IMR-90 (cell line): ENCODE results near the gene PANK2. TPM values are rescaled to one million over a fixed set of nuclear protein-coding genes. Genes with fewer than 3 reads are reported as not detected.

Experiments
- ATAC-seq: fragments of 200-7000 bp; cut with Tn5 transposase; 2 replicates; pipeline ENCODE4 v1.9.1; 2020; ENCODE audit warnings: low read depth, mild to moderate bottlenecking, moderate library complexity
- BruUV-seq: library from RNA; stranded (reverse); fragments of 400-500 nt; replicated peaks from 2 replicates; lab custom pipeline; 2021; lab: Mats Ljungman, UMichigan
- CTCF ChIA-PET: fragments of 300-600 bp; formaldehyde crosslinking; extraction: SDS; loops from one replicate; lab custom pipeline; 2021; ENCODE audit warnings: antibody characterized with exemption; lab: Yijun Ruan, JAX
- POLR2A ChIA-PET: fragments of 300-600 bp; sonication (Branson Sonifier 250); formaldehyde crosslinking; loops from one replicate; lab custom pipeline; 2022; ENCODE audit warnings: antibody characterized with exemption; ENCODE audit not compliant: unreplicated experiment; lab: Charles Lee
- DNase-seq: peaks from one replicate; pipeline ENCODE4 v3.0.0; 2013
- H2AFZ ChIP-seq: replicated peaks from 2 replicates; pipeline ENCODE3; 2013; ENCODE audit warnings: low read length, mild to moderate bottlenecking; ENCODE audit not compliant: poor library complexity
- H2AK5ac ChIP-seq: 2 replicates; pipeline ENCODE4 v1.6.1; 2013; ENCODE audit warnings: low read depth, low read length, inconsistent platforms
- H2AK9ac ChIP-seq: replicated peaks from 2 replicates; pipeline ENCODE3; 2013; ENCODE audit warnings: mild to moderate bottlenecking, low read depth, low read length, moderate library complexity; ENCODE audit not compliant: poor library complexity
- H2BK120ac ChIP-seq: 2 replicates; pipeline ENCODE4 v1.6.1; 2013; ENCODE audit warnings: low read depth, low read length, inconsistent platforms
- H2BK15ac ChIP-seq: 3 replicates; pipeline ENCODE4 v1.6.1; 2013; ENCODE audit warnings: low read depth, low read length, inconsistent platforms
- H2BK20ac ChIP-seq: 2 replicates; pipeline ENCODE4 v1.6.1; 2013; ENCODE audit warnings: low read depth, mild to moderate bottlenecking, inconsistent platforms, low read length, moderate library complexity
- H2BK5ac ChIP-seq: 2 replicates; pipeline ENCODE4 v1.6.1; 2013; ENCODE audit warnings: mild to moderate bottlenecking, low read depth, low read length, inconsistent platforms; ENCODE audit not compliant: poor library complexity, severe bottlenecking
- H3K14ac ChIP-seq: replicated peaks from 2 replicates; pipeline ENCODE4 v1.6.1; 2013; ENCODE audit warnings: low read depth, low read length, inconsistent platforms
- H3K18ac ChIP-seq: 2 replicates; pipeline ENCODE4 v1.6.1; 2013; ENCODE audit warnings: low read depth, low read length, control low read depth
- H3K23ac ChIP-seq: 2 replicates; pipeline ENCODE4 v1.6.1; 2013; ENCODE audit warnings: low read depth, low read length, inconsistent platforms
- H3K27ac ChIP-seq: 2 replicates; pipeline ENCODE4 v1.5.1; 2013; ENCODE audit warnings: mild to moderate bottlenecking, control low read depth, low read length; ENCODE audit not compliant: insufficient read depth
- H3K27me3 ChIP-seq: 2 replicates; pipeline ENCODE4 v1.6.1; 2013; ENCODE audit warnings: low read length; ENCODE audit not compliant: control insufficient read depth, insufficient read depth
- H3K36me3 ChIP-seq: 2 replicates; pipeline ENCODE4 v1.6.1; 2013; ENCODE audit warnings: low read length, mixed read lengths; ENCODE audit not compliant: control insufficient read depth, insufficient read depth
- H3K4ac ChIP-seq: 2 replicates; pipeline ENCODE4 v1.6.1; 2013; ENCODE audit warnings: low read depth, low read length, inconsistent platforms
- H3K4me1 ChIP-seq: 2 replicates; pipeline ENCODE4 v1.6.1; 2013; ENCODE audit warnings: low read length, mixed read lengths; ENCODE audit not compliant: control insufficient read depth, insufficient read depth
- H3K4me2 ChIP-seq: 2 replicates; pipeline ENCODE4 v1.6.1; 2013; ENCODE audit warnings: low read depth, mild to moderate bottlenecking, control low read depth, low read length, moderate library complexity
- H3K4me3 ChIP-seq: 2 replicates; pipeline ENCODE4 v1.5.1; 2013; ENCODE audit warnings: low read depth, mild to moderate bottlenecking, control low read depth, low read length, moderate library complexity; ENCODE audit not compliant: insufficient read depth
- H3K56ac ChIP-seq: 2 replicates; pipeline ENCODE4 v1.6.1; 2013; ENCODE audit warnings: low read length, inconsistent platforms; ENCODE audit not compliant: insufficient read depth; ENCODE audit errors: extremely low read depth
- H3K79me1 ChIP-seq, 2 experiments: 2 replicates each; pipeline ENCODE4 v1.6.1; 2013; ENCODE audit warnings: low read length in 2 of 2, inconsistent platforms in 1 of 2, low read depth in 1 of 2
- H3K9ac ChIP-seq: 2 replicates; pipeline ENCODE4 v1.6.1; 2013; ENCODE audit warnings: low read depth, low read length, control low read depth
- H3K9me1 ChIP-seq: 2 replicates; pipeline ENCODE4 v1.6.1; 2013; ENCODE audit warnings: low read length, inconsistent platforms; ENCODE audit not compliant: insufficient read depth
- H3K9me3 ChIP-seq: 2 replicates; pipeline ENCODE4 v1.6.1; 2013; ENCODE audit warnings: low read length; ENCODE audit not compliant: control insufficient read depth, insufficient read depth
- H4K20me1 ChIP-seq: 2 replicates; pipeline ENCODE4 v1.6.1; 2013; ENCODE audit warnings: low read length, inconsistent platforms; ENCODE audit not compliant: insufficient read depth
- H4K5ac ChIP-seq: 2 replicates; pipeline ENCODE4 v1.6.1; 2013; ENCODE audit warnings: mild to moderate bottlenecking, low read depth, low read length, control low read depth
- H4K8ac ChIP-seq, 2 experiments: 2 replicates each; pipeline ENCODE4 v1.6.1; 2013; ENCODE audit warnings: low read depth in 2 of 2, low read length in 2 of 2, control low read depth in 1 of 2, inconsistent platforms in 1 of 2
- H4K91ac ChIP-seq: 2 replicates; pipeline ENCODE4 v1.6.1; 2013; ENCODE audit warnings: low read depth, low read length, inconsistent platforms; ENCODE audit not compliant: insufficient read depth
- BHLHE40 ChIP-seq: fragments of 150-350 bp; IDR thresholded peaks from 2 replicates; pipeline ENCODE4 v1.6.1; 2016; ENCODE audit warnings: mild to moderate bottlenecking, low read depth, low read length
- MAZ ChIP-seq: IDR thresholded peaks from 2 replicates; pipeline ENCODE4 v1.6.1; 2012; ENCODE audit warnings: low read depth, mild to moderate bottlenecking, low read length, improper control_type of control experiment, moderate library complexity, borderline replicate concordance
- NFE2L2 ChIP-seq: fragments of 150-350 bp; IDR thresholded peaks from 2 replicates; pipeline ENCODE4 v1.6.1; 2016; ENCODE audit warnings: low read depth, mild to moderate bottlenecking, low read length
- RAD21 ChIP-seq: IDR thresholded peaks from 2 replicates; pipeline ENCODE4 v1.6.1; 2012; ENCODE audit warnings: low read length, improper control_type of control experiment
- WGBS, 2 experiments: methylation state at CpG; one replicate each; pipeline versions ENCODE4 v1.1.5 to v1.1.7; 2013; ENCODE audit warnings: missing lambda C conversion rate in 2 of 2; ENCODE audit not compliant: insufficient read length in 1 of 2; ENCODE audit errors: extremely low coverage in 2 of 2; 5-methylcytosine and 5-hydroxymethylcytosine counted together
- dilution Hi-C: fragments of 300-500 bp; cut with HindIII; formaldehyde crosslinking; loops from one replicate; pipeline ENCODE4 v1.14.3; 2018; ENCODE audit warnings: low sequenced_read_pairs; ENCODE audit not compliant: unreplicated experiment
- in situ Hi-C: fragments of 300-500 bp; cut with MboI; formaldehyde crosslinking; loops from 3 replicates; pipeline ENCODE4 v1.14.3; 2019; ENCODE audit warnings: low sequenced_read_pairs, inconsistent platforms, mixed read lengths
- intact Hi-C: fragments of 100-400 bp; cut with micrococcal nuclease; formaldehyde crosslinking; loops from 2 replicates; pipeline ENCODE4 v1.10.0; 2022
- polyA plus RNA-seq, 3 experiments: library from polyadenylated mRNA; depleted of rRNA; stranded (reverse); fragments of >200 nt; gene quantifications; 2 replicates each; pipeline ENCODE4 v1.2.3, GENCODE V29; 2012; ENCODE audit warnings: low replicate concordance in 1 of 3
- total RNA-seq: library from RNA; depleted of rRNA; stranded (reverse); fragments of >200 nt; gene quantifications from 2 replicates; pipeline ENCODE4 v1.2.3, GENCODE V29; 2012
- TF ChIP-seq, protein P1 (sequence below): conservative IDR thresholded peaks from 2 replicates; pipeline ENCODE4 v1.5.1; 2012; ENCODE audit warnings: mild to moderate bottlenecking, low read depth, low read length, improper control_type of control experiment
- TF ChIP-seq, protein P2 (sequence below): fragments of 150-350 bp; IDR thresholded peaks from 2 replicates; pipeline ENCODE4 v1.6.1; 2016; ENCODE audit warnings: low read depth, mild to moderate bottlenecking, low read length, moderate library complexity, borderline replicate concordance

Gene PANK2
- total and polyA plus RNA-seq, 2 of the 4 experiments (the other 2 are of a cell fraction), result 17.7 to 28.1 TPM

DNA sequence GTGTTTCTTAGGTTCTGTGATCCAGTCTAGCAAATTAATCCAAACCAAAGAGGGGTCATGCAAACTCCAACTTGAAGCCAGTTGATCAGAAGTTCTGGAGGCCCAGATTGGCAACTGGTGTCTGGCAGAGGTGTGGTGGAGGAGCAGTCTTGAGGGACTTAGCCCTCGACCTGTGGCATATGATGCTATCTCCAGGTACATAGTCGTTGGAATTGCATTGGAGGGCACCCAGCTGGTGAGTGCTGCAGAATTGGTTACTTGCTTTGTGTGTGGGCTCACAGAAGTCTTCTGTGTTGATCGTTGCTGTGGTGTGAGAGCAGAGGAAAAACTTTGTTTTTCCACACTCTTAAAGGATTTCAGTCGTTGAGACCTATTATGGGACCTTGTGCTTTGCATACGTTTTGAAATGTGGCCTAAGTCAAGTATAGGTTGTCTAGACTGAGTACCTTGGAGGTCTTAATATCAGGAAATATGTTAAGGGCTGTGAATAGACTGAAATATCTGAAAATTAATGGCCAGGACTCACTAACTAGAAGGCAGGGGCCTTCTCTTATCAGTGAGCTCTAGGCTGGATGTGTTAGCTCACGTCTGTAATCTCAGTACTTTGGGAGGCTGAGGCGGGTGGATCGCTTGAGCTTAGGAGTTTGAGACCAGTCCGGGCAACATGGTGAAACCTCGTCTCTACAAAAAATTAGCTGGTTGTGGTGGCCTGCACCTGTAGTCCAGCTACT lies 7.8 kb downstream of the PANK2 start:
- no peak overlapping the region for H3K56ac ChIP-seq
- peaks cover 0 to 34% of the 10 kb centered on the region in 2 experiments; a peak in 2 of 4 replicates for H3K79me1 ChIP-seq
- H2AK5ac ChIP-seq, result no peak overlapping the region
- no peak overlapping the region for H4K8ac ChIP-seq
- H3K27ac ChIP-seq, result no peak overlapping the region
- H3K9ac ChIP-seq, result no peak overlapping the region
- WGBS, 2 experiments, result 90% methylated on average over 2 of the region's 10 CpGs; no CpG with 5 or more reads in 1 of the 2 experiments
- H3K4me3 ChIP-seq, result no peak overlapping the region
- dilution Hi-C loops, result no loop called here
- no peaks in the 10 kb centered on the region for H3K9me3 ChIP-seq
- H2BK15ac ChIP-seq, result no peak overlapping the region
- no peak overlapping the region for H2BK20ac ChIP-seq
- in situ Hi-C loops, result loop anchor here (10.0 kb wide), 1 partner anchor 188 kb away; no protein-coding TSS in a partner anchor
- no peak overlapping the region for H3K18ac ChIP-seq
- DNase-seq (no peak), ATAC-seq (no peak)
- no peak overlapping the region for H2AFZ ChIP-seq
- H3K4me1 ChIP-seq, result peaks cover 30% of the 10 kb centered on the region
- H2BK5ac ChIP-seq, result no peak overlapping the region
- H4K20me1 ChIP-seq, result peaks cover 100% of the 10 kb centered on the region
- no peaks in the 10 kb centered on the region for H3K27me3 ChIP-seq
- peaks cover 6% of the 10 kb centered on the region for H3K36me3 ChIP-seq
- H3K4ac ChIP-seq, result no peak overlapping the region
- no peak overlapping the region; the same call in 1 of the 2 replicates for H3K23ac ChIP-seq
- no peak overlapping the region for H4K5ac ChIP-seq
- no peak overlapping the region for H3K14ac ChIP-seq
- no peak overlapping the region for H2AK9ac ChIP-seq
- ChIA-PET CTCF (no interaction called here), POLR2A (no interaction called here)
- peak overlapping the region; percentile 3; the same call in 1 of the 2 replicates for H3K4me2 ChIP-seq
- no peak overlapping the region for H4K91ac ChIP-seq
- intact Hi-C loops, result no loop called here
- H3K9me1 ChIP-seq, result peaks cover 22% of the 10 kb centered on the region
- TF ChIP-seq RAD21 (no peak), MAZ (no peak), NFE2L2 (no peak), BHLHE40 (no peak)
- TF ChIP-seq, protein P1, sequence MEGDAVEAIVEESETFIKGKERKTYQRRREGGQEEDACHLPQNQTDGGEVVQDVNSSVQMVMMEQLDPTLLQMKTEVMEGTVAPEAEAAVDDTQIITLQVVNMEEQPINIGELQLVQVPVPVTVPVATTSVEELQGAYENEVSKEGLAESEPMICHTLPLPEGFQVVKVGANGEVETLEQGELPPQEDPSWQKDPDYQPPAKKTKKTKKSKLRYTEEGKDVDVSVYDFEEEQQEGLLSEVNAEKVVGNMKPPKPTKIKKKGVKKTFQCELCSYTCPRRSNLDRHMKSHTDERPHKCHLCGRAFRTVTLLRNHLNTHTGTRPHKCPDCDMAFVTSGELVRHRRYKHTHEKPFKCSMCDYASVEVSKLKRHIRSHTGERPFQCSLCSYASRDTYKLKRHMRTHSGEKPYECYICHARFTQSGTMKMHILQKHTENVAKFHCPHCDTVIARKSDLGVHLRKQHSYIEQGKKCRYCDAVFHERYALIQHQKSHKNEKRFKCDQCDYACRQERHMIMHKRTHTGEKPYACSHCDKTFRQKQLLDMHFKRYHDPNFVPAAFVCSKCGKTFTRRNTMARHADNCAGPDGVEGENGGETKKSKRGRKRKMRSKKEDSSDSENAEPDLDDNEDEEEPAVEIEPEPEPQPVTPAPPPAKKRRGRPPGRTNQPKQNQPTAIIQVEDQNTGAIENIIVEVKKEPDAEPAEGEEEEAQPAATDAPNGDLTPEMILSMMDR, result no peak
- TF ChIP-seq, protein P2, sequence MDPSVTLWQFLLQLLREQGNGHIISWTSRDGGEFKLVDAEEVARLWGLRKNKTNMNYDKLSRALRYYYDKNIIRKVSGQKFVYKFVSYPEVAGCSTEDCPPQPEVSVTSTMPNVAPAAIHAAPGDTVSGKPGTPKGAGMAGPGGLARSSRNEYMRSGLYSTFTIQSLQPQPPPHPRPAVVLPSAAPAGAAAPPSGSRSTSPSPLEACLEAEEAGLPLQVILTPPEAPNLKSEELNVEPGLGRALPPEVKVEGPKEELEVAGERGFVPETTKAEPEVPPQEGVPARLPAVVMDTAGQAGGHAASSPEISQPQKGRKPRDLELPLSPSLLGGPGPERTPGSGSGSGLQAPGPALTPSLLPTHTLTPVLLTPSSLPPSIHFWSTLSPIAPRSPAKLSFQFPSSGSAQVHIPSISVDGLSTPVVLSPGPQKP, result no peak
- BruUV-seq, result no TSS peak
- H2BK120ac ChIP-seq, result no peak overlapping the region
